GM21360 (cell line): ENCODE measurements around the gene IFI27L2.

Experiments used
- ATAC-seq: cut with Tn5 transposase; IDR thresholded peaks from one replicate; pipeline ENCODE4 v1.9.1; 2021; ENCODE audit warnings: mild to moderate bottlenecking, moderate library complexity; ENCODE audit not compliant: unreplicated experiment

Gene IFI27L2

DNA sequence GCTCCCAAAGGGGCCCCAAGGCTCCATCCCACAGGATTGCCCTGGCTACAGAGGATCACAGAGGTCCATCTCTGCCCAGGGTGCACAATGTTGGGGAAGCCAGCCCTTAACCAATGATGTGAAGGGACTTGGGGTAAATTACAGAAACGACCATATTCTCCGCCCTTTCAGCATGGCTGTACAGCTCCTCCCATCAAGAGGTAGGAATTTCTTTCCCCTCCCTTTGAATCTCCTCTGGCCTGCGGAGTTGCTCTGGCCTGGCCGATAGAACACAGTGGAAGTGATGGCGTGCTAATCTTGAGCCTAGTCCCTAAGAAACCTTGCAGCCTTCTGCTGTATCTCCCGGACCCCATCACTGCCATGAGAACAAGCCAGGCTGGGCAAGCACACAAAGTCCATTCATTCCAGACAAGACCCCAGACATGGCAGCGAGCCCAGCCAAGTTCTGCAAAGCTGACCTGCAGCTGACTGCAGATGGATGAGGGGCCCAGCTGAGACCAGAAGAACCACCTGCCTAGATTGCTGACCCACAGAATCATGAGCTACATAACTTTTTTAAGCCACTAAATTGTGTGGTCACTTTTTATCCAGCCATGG lies 25.8 kb downstream of the IFI27L2 start:
- no peak for ATAC-seq

DNA sequence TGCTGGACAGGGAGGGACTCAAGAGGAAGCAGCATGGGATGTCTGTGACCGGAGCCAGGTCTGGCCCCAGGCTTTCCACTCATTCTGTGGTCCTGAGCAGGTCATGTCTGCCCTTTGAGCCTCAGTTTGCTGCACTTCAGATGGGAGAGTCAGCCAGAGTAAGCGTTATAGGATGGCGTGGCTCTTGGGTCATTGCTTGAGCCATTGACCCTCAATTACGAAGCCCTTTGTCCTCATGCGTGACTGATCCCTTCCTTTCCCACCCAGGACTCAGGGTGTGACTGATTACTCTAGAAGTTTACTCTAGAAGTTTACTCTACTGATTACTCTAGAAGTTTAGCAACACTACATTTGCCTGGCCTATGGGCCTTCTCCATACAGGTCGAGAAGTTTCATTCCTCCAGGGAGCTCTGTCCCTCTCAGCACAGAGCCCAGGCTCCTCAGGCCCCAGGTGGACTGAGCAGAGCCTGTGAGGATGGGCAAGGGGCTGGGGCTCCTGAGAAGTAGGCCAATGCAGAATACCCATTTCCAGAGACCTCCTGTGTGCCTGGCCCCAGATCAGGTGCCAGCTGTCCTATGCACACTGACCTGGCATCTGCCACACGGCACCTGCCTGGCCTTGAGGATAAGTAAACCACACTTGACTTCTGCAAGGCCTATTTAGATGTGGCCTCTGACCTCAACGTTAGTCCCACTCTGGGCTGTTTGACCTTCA lies 26.5 kb downstream of the IFI27L2 start:
- ATAC-seq: no peak

DNA sequence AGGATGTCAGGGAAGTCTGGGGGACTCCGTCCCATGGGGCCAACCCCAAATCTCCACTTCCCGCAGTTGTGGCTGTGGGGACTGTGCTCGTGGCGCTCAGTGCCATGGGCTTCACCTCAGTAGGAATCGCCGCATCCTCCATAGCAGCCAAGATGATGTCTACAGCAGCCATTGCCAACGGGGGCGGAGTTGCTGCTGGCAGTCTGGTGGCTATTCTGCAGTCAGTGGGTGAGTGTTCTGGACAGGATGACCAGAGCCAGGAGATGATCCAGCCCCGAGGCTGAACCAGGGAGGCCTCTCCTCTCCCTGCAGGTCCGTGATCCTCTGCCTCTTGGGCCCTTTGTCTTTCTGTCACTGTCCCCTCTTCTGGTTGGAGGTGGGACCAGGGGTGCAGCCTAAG lies 27.7 kb downstream of the IFI27L2 start:
- no peak for ATAC-seq

DNA sequence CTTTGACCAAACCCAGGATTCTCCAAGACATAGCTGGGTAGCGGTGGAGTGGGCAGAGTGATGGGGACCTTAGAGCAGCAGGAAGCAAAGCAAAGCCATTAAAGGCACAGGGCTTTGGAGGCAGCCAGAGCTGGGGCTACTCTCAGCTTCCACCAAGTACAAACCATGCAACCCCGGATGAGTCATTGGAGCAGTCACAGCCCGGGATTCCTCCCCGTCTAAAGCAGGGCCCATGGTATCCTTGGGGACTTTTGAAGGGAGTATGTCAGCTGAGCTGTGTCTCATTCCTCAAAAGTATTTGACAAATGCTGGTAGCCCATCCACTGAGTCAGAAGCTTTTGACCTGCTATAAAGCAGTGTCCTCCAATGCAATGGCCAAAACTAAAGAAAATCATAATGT lies 28.6 kb downstream of the IFI27L2 start:
- ATAC-seq: no peak

DNA sequence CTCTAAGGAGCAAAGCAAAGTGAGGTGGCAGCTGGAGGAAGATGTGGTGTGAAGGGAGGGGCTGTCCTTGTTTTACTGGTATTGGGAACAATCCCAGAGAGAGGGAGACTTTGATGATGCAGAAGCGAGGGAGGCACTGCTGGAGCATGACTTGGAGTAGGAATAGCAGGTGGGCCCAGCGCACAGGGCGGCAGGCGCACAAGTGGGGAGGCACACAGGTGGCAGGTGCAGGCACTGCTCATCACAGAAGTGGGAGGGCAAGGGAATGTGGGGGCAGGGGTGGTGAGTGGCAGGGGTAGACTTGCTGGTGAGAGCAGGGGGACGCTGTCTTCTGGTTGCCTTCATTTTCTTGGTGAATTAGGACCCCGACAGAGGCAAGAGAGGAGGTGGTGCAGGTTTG lies 30.4 kb downstream of the IFI27L2 start:
- ATAC-seq: no peak

DNA sequence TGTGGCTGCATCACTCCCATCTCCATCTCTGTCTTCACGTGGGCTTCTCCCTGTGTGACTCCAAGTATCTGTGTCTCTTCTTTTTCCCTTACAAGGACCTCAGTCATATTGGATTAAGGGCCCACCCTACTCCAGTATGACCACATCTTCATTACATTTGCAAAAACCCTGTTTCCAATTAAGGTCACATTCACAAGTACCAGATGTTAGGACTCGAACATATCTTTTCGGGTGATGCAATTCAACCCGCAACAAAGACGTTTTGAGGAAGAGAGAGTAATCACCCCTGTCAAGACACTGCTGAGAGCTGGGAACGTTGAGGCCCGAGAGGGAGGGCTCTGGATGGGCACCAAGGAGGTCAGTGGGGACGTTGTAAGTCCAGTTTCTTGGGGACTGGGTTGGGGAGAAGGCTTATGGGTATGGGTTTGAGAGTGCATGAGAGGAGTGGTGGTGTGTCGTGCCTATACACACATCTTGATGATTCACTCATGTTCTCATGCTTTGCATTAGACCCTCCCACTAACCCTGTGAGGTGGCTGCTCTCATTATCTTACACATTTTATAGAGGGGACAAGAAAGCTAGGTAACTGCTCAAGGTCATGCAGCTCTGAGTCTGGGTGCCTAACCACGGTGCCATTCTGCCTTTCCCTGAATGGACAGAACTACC lies 30.9 kb downstream of the IFI27L2 start:
- no peak for ATAC-seq

DNA sequence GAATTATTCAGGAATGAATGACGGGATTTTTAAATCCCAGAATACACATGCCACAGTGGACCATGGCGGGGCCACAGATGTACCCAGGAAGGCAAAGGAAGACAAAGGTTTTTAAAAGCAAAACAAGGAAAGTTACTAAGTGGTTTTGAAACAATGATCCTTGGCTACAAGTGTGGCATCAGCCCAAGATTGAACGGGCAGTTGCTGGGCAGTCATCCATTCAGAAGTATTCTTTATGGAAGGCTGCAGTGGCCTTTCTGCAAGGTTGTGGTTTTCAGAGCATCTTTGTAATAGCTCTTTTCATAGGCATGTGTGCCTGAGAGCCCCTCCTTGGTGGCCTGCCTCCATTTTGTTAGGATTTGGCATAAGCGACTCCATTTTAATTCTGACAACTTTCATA lies 32.3 kb downstream of the IFI27L2 start:
- ATAC-seq: no peak

DNA sequence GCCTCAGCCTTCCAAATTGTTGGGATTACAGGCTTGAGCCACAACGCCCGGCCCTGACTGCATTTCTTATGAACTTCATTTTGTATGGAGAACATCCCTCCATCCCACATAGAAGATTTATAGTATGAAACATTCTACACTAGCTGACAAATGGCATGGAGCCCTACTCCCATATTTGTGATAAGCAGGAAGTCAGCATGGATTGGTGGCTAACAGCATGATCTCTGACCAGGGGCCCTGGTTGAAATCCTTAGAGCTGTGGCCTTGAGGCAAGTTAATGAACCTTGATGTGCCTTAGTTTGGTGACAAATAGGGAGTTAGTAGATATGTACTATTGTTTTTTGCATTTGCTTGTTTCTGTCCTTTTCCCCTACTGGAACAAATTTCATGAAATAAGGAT lies 36.0 kb downstream of the IFI27L2 start:
- ATAC-seq: no peak

DNA sequence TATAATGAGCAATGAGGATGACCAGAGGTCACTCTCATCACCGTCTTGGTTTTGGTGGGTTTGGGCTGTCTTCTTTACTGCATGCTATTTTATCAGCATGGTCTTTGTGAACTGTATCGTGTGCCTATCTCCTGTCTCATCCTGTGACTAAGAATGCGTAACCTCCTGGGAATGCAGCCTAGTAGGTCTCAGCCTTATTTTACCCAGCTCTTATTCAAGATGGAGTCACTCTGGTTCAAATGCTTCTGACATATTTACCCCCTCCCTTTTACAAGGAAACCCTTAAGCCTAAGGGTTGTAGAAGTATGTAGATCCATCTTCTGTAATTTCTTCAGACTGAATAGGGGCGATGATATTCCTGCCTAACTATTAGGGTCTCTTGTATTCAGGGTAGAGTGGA lies 39.9 kb downstream of the IFI27L2 start:
- ATAC-seq: no peak

DNA sequence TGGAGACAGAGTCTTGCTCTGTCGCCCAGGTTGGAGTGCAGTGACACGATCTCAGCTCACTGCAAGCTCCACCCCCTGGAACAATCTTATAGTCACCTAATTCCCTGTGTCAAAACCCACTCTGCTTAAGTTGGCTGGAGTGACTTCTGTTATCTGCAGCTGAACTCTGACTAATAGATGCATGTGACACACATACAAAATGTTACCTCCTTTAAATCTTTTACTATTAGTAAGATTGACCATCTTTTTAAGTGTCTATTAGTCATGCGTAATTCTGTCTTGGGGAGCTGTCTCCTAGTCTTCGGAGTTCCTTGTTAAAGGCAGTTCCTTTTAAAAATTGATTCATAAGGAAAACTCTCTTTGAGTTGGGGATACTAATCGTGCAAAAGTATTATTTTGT lies 40.9 kb downstream of the IFI27L2 start:
- no peak for ATAC-seq

DNA sequence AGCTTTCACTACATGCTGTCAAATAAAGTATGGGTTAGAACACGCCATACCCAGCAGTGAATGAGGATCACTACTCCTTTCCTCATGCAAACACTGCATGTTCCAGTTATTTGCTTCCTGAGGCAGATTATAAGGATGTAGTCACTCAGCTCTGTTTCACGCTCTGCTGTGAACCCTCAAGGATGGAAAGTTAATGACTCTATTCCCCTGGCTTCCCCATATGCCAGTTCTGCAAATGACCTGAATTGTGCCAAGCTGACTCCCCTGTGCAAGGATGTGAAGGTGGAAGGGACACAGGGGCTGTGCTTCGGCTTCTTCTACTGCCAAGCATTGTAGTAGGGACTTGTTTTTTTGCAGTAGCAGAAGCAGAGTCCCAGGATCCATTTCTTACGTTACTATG lies 41.5 kb downstream of the IFI27L2 start:
- no peak for ATAC-seq

DNA sequence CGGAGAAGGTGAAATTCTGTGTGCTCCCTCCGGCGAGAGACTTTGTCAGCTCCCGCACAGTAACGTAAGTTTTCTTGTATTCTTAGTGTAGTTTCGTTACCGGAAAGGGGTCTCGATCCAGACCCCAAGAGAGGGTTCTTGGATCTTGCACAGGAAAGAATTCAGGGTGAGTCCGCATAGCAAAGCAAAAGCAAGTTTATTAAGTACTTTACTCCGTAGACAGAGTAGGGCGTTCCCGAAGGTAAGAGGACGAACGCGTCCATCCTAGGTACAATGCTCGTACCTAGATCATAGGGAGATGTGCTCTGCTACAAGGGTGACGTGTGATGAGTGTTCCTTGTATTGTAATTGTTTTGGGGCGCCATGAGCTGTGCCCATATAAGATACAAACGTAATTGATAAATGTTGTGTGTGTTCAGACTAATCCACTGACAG lies 48.0 kb downstream of the IFI27L2 start:
- ATAC-seq: peak; percentile 29

DNA sequence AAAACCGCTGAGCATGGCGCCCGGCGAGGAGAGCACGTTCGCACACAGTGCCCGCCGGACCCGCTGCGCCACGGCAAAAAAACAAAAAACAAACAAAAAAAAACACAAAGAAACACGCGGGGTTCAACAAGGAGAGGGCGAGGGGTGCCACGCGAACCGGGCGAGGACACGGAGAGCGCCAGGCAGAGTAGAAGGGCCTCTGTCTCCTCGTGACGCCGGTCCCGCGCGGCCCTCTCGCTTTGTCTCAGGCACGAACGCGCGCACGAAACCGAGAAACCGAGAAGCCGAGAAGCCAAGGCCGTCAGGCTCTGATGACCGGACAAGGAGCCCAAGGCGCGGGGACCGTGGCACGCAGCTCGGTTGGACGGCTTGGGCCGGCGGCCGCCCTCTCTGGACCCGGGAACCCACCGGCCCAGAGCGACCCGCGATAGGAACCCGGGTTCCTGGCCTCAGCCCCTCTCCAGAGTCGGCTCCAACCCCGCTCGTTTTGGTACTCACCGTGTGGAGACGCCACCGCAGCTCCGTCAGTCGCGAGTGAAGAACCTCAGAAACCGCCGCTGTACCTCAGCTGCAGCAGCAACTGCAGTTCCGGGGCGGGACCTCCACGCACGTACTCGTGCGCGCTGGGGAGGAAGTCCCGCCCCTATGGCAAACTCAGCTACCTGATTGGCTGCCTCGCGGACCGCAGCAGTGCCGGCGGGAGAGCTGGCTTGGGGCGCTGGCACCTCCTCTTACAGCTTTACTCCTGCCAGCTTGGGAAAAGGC lies 48.6 kb downstream of the IFI27L2 start, which contains the start of the genes DDX24 and IFI27L1:
TSS of gene DDX24 (minus strand) at position 582 of the 765 bp plus-strand sequence. CDS start 1,460 bp downstream, outside the sequence.
TSS of gene IFI27L1 (plus strand) at position 690 of the 765 bp plus-strand sequence. CDS start 15,628 bp downstream, outside the sequence.
- peak; percentile 96 for ATAC-seq

DNA sequence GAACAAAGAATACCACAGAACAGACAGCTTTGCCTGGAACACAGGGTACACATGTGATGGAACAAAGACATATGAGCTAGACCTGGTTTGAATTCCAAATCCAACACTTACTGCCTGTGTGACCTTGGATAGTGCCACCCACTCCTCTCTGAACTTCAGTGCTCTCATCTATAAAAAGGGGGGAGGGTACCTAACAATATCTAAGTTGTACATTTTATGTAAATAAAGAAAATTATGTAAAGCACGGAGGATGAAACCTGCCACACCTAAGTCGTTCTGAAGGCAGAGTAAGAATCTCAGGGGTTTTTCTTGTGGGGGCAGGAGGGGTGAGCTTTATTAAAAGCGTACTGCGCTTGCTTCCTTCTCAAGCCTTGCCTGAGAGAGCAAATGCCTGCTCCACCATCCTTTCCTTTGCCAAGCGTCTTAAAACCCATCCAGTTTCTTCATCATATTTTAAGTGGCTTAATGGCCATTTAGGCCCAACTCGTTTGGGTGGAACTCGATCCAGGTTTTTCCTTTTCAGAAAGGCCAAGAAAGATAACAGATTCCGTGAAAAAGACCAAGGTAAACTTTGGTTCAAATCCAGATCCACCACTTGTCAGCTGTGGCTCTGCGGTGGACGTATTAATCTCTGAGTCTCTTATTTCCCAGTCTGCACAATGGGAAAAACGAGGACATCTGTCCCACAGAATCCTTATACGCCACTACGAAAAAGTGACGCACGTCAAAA lies 49.3 kb downstream of the IFI27L2 start:
- ATAC-seq: no peak

DNA sequence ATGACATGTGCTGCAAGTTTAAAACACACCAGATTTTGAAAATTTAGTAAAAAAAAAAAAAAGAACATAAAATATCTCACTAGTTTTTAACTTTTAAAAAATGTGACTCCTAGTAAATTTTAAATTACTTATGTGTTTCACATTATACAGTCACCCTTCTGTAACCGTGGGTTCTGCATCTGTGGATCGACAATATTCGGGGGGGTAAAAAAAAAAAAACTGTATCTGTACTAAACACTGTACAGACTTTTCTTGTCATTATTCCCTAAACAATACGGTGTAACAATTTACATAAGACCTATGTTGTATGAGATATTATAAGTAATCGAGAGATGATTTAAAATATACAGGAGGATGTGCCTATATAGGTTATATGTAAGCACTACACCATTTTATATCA lies 51.6 kb downstream of the IFI27L2 start:
- no peak for ATAC-seq
